SK-N-SH treated with all-trans-retinoic acid at 6 μM for 48 hours (cell line): ENCODE data around the gene TMEM163.

ENCODE experiments used
- ATAC-seq: fragments of 200-7000 bp; cut with Tn5 transposase; 3 replicates; pipeline ENCODE4 v1.9.1; 2020; ENCODE audit warnings: mild to moderate bottlenecking, moderate library complexity
- ARNTL ChIP-seq: fragments of 450-650 bp; formaldehyde crosslinking; IDR thresholded peaks from 2 replicates; pipeline ENCODE4 v1.5.0; 2020; ENCODE audit warnings: low read depth, mild to moderate bottlenecking, moderate library complexity, borderline replicate concordance
- CSDC2 ChIP-seq: fragments of 250-450 bp; sonication (Bioruptor Pico); IDR thresholded peaks from 2 replicates; pipeline ENCODE4 v1.5.0; 2020; ENCODE audit warnings: mild to moderate bottlenecking, moderate library complexity
- CSRNP3 ChIP-seq: fragments of 250-450 bp; sonication (Bioruptor Pico); IDR thresholded peaks from 2 replicates; pipeline ENCODE4 v1.5.1; 2021; ENCODE audit warnings: mild to moderate bottlenecking, moderate library complexity
- ESRRG ChIP-seq: fragments of 250-450 bp; sonication (Bioruptor Pico); IDR thresholded peaks from 2 replicates; pipeline ENCODE4 v1.6.1; 2021; ENCODE audit warnings: mild to moderate bottlenecking
- GLIS3 ChIP-seq: fragments of 250-450 bp; sonication (Bioruptor Pico); IDR thresholded peaks from 2 replicates; pipeline ENCODE4 v1.5.0; 2020; ENCODE audit warnings: mild to moderate bottlenecking, moderate library complexity
- ISL1 ChIP-seq: fragments of 250-450 bp; sonication (Bioruptor Pico); IDR thresholded peaks from 2 replicates; pipeline ENCODE4 v2.1.2; 2022; ENCODE audit warnings: mild to moderate bottlenecking, moderate library complexity
- OSR1 ChIP-seq: fragments of 250-450 bp; sonication (Bioruptor Pico); IDR thresholded peaks from 2 replicates; pipeline ENCODE4 v1.8.0; 2022; ENCODE audit warnings: moderate library complexity, mild to moderate bottlenecking, inconsistent platforms
- PATZ1 ChIP-seq: fragments of 250-450 bp; sonication (Bioruptor Pico); IDR thresholded peaks from 2 replicates; pipeline ENCODE4 v1.8.0; 2020; ENCODE audit warnings: mild to moderate bottlenecking, moderate library complexity, borderline replicate concordance
- PPARA ChIP-seq: fragments of 250-450 bp; sonication (Bioruptor Pico); IDR thresholded peaks from 2 replicates; pipeline ENCODE4 v1.5.0; 2020; ENCODE audit warnings: mild to moderate bottlenecking, borderline replicate concordance
- RARB ChIP-seq: fragments of 250-450 bp; sonication (Bioruptor Pico); IDR thresholded peaks from 2 replicates; pipeline ENCODE4 v1.8.0; 2021; ENCODE audit warnings: mild to moderate bottlenecking, moderate library complexity
- TCF4 ChIP-seq: fragments of 250-450 bp; sonication (Bioruptor Pico); IDR thresholded peaks from 2 replicates; pipeline ENCODE4 v1.8.0; 2021; ENCODE audit warnings: mild to moderate bottlenecking, moderate library complexity, borderline replicate concordance
- TOX ChIP-seq: fragments of 250-450 bp; sonication (Bioruptor Pico); IDR thresholded peaks from 2 replicates; pipeline ENCODE4 v1.8.0; 2021; ENCODE audit warnings: mild to moderate bottlenecking, moderate library complexity, borderline replicate concordance
- ZC3H10 ChIP-seq: fragments of 250-450 bp; sonication (Bioruptor Pico); IDR thresholded peaks from 2 replicates; pipeline ENCODE4 v1.5.1; 2021; ENCODE audit warnings: mild to moderate bottlenecking, moderate library complexity
- ZFP3 ChIP-seq: fragments of 250-450 bp; sonication (Bioruptor Pico); IDR thresholded peaks from 2 replicates; pipeline ENCODE4 v1.5.0; 2020; ENCODE audit warnings: mild to moderate bottlenecking, moderate library complexity
- ZNF565 ChIP-seq: fragments of 450-650 bp; formaldehyde crosslinking; conservative IDR thresholded peaks from 2 replicates; pipeline ENCODE4 v1.5.0; 2020; ENCODE audit warnings: low read depth, mild to moderate bottlenecking, moderate library complexity
- ZNF70 ChIP-seq: fragments of 450-650 bp; formaldehyde crosslinking; IDR thresholded peaks from 2 replicates; pipeline ENCODE4 v1.5.0; 2020; ENCODE audit warnings: mild to moderate bottlenecking, moderate library complexity
- ZNF8 ChIP-seq: fragments of 450-650 bp; formaldehyde crosslinking; IDR thresholded peaks from 2 replicates; pipeline ENCODE4 v1.5.0; 2020; ENCODE audit warnings: mild to moderate bottlenecking, moderate library complexity
- TF ChIP-seq, protein P1 (sequence below): fragments of 250-450 bp; sonication (Bioruptor Pico); IDR thresholded peaks from 2 replicates; pipeline ENCODE4 v1.5.0; 2020; ENCODE audit warnings: mild to moderate bottlenecking, moderate library complexity
- TF ChIP-seq, protein P2 (sequence below): fragments of 250-450 bp; sonication (Bioruptor Pico); IDR thresholded peaks from 2 replicates; pipeline ENCODE4 v1.5.1; 2020; ENCODE audit warnings: low read depth, mild to moderate bottlenecking, moderate library complexity
- TF ChIP-seq, protein P3 (sequence below): fragments of 250-450 bp; sonication (Bioruptor Pico); IDR thresholded peaks from 2 replicates; pipeline ENCODE4 v1.8.0; 2021; ENCODE audit warnings: low read depth, mild to moderate bottlenecking, moderate library complexity, borderline replicate concordance

Gene TMEM163

DNA sequence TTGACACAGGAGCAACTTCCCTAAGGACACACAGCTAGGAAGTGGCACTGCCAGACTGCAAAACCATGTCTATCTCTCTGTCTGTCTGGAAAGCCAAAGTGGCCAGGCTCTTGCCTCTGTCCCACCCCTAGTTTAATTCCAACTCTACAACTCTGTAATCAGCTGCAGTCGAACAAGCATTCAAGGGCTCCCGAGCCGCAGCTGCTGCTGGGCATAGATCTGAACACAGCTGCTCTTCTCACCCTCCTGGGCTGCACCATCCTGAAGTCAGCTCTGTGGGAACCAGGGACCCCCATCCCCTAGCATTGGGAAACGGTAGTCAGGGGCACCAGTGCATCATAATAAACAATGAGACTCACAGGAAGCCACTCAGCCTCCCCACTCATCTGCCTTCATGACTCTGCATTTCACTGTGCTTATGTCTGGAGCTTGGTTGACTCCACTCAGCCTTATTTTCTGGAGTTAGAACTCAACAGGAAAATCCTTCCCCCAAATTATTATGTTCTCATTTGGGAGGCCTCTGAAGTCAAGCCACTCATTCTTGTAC lies 44.4 kb upstream of the TMEM163 start:
- no peak for ATAC-seq
- TF ChIP-seq TOX (CRISPR knock-in tag) (no peak), TCF4 (no peak), CSDC2 (CRISPR knock-in tag) (no peak), ZFP3 (CRISPR knock-in tag) (no peak), PPARA (CRISPR knock-in tag) (no peak), ARNTL (no peak), GLIS3 (no peak), ZNF8 (CRISPR knock-in tag) (no peak), PATZ1 (no peak), CSRNP3 (CRISPR knock-in tag) (no peak), OSR1 (CRISPR knock-in tag) (no peak), ZNF565 (CRISPR knock-in tag) (no peak), RARB (CRISPR knock-in tag) (no peak), ESRRG (CRISPR knock-in tag) (no peak)
- TF ChIP-seq, protein P1, sequence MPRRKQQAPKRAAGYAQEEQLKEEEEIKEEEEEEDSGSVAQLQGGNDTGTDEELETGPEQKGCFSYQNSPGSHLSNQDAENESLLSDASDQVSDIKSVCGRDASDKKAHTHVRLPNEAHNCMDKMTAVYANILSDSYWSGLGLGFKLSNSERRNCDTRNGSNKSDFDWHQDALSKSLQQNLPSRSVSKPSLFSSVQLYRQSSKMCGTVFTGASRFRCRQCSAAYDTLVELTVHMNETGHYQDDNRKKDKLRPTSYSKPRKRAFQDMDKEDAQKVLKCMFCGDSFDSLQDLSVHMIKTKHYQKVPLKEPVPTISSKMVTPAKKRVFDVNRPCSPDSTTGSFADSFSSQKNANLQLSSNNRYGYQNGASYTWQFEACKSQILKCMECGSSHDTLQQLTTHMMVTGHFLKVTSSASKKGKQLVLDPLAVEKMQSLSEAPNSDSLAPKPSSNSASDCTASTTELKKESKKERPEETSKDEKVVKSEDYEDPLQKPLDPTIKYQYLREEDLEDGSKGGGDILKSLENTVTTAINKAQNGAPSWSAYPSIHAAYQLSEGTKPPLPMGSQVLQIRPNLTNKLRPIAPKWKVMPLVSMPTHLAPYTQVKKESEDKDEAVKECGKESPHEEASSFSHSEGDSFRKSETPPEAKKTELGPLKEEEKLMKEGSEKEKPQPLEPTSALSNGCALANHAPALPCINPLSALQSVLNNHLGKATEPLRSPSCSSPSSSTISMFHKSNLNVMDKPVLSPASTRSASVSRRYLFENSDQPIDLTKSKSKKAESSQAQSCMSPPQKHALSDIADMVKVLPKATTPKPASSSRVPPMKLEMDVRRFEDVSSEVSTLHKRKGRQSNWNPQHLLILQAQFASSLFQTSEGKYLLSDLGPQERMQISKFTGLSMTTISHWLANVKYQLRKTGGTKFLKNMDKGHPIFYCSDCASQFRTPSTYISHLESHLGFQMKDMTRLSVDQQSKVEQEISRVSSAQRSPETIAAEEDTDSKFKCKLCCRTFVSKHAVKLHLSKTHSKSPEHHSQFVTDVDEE = no peak
- TF ChIP-seq, protein P2, sequence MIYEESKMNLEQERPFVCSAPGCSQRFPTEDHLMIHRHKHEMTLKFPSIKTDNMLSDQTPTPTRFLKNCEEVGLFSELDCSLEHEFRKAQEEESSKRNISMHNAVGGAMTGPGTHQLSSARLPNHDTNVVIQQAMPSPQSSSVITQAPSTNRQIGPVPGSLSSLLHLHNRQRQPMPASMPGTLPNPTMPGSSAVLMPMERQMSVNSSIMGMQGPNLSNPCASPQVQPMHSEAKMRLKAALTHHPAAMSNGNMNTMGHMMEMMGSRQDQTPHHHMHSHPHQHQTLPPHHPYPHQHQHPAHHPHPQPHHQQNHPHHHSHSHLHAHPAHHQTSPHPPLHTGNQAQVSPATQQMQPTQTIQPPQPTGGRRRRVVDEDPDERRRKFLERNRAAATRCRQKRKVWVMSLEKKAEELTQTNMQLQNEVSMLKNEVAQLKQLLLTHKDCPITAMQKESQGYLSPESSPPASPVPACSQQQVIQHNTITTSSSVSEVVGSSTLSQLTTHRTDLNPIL = no peak
- TF ChIP-seq, protein P3, sequence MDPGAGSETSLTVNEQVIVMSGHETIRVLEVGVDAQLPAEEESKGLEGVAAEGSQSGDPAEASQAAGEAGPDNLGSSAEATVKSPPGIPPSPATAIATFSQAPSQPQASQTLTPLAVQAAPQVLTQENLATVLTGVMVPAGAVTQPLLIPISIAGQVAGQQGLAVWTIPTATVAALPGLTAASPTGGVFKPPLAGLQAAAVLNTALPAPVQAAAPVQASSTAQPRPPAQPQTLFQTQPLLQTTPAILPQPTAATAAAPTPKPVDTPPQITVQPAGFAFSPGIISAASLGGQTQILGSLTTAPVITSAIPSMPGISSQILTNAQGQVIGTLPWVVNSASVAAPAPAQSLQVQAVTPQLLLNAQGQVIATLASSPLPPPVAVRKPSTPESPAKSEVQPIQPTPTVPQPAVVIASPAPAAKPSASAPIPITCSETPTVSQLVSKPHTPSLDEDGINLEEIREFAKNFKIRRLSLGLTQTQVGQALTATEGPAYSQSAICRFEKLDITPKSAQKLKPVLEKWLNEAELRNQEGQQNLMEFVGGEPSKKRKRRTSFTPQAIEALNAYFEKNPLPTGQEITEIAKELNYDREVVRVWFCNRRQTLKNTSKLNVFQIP (CRISPR knock-in tag) = no peak
- TF ChIP-seq, all 23 proteins: peak for 0

DNA sequence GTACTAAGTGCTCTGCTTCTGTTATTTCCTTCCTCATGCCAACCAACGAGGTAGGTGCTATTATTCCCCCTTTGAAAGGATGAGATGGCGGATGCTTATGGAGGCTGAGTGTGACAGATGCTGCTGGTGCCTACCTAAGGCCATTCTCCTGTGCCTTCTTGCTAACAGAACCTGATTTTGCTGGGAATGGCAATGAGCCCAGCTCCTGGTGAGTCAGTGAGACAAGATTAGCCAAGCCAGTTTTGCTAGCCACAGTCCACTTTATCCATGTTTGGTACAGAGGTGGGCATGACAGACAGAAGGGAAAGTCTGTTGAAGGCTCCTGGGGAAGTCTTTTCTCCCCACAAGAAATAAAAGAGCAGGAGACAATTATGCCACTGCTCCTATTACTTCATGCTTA lies 43.7 kb upstream of the TMEM163 start:
- no peak for ATAC-seq
- TF ChIP-seq ESRRG (CRISPR knock-in tag) (no peak), TCF4 (no peak), ZNF70 (CRISPR knock-in tag) (no peak), CSDC2 (CRISPR knock-in tag) (no peak), GLIS3 (no peak), OSR1 (CRISPR knock-in tag) (no peak), RARB (CRISPR knock-in tag) (no peak), ZNF8 (CRISPR knock-in tag) (no peak), PATZ1 (no peak), CSRNP3 (CRISPR knock-in tag) (no peak), ZC3H10 (CRISPR knock-in tag) (no peak), ISL1 (CRISPR knock-in tag) (no peak), PPARA (CRISPR knock-in tag) (no peak)
- TF ChIP-seq, protein P1 = no peak
- TF ChIP-seq, protein P3 (CRISPR knock-in tag) = no peak
